ENCODE results near the gene TRIM46. TPM values are rescaled to one million over a fixed set of nuclear protein-coding genes. Genes with fewer than 3 reads are reported as not detected.

Gene TRIM46
- total RNA-seq, 1 donor from 2014 or later: 10.7 TPM

DNA sequence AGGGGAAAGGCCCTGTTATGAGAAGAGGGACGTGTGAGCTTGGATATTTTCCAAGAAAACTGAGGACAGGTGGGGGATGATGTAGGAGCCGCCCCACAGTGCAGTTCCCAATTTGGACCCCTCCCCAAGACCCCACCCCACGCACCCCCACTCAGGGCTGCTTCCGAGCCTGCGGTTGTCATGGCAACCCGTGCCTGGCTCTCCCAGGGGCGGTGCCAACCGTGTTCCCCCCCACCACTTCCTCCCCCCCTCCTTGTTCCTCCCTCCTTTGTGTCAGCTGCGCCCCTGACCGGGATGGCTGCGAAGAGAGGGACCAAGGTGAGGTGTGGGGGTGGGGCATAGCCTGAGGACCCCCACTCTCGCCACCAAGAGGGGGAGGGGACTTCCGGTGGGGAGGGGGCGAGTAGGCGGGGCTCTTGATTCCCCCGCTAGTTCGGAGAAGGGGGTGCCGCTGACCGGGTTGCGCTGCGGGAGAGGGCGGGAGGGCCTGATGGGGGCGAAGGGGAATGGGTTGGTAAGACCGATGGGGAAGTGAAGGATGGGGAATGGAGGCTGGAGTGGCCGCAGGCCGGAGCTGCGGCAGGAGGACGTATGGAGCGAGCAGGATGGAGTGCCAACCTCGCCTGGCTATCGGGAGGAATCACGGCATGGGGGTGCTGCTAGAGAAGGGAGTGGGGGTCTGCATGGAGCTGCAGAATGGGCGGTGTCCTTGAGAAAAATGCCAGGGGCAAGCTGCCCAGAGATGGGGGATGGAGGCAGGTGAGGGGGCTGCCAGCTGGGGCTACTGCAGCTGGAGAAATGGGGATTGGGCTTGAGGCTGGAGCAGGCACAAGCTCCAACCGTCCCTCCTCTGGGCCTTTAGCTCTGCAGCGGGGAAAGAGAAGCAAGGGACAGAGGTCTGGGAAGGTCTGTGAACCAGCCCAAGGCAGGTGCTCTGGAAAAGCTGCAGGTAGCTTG, 953 bp downstream of the TRIM46 start:
- TF ChIP-seq, protein P1, sequence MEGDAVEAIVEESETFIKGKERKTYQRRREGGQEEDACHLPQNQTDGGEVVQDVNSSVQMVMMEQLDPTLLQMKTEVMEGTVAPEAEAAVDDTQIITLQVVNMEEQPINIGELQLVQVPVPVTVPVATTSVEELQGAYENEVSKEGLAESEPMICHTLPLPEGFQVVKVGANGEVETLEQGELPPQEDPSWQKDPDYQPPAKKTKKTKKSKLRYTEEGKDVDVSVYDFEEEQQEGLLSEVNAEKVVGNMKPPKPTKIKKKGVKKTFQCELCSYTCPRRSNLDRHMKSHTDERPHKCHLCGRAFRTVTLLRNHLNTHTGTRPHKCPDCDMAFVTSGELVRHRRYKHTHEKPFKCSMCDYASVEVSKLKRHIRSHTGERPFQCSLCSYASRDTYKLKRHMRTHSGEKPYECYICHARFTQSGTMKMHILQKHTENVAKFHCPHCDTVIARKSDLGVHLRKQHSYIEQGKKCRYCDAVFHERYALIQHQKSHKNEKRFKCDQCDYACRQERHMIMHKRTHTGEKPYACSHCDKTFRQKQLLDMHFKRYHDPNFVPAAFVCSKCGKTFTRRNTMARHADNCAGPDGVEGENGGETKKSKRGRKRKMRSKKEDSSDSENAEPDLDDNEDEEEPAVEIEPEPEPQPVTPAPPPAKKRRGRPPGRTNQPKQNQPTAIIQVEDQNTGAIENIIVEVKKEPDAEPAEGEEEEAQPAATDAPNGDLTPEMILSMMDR (IDR thresholded peaks at IDR 0.05): no peak
- DNase-seq (ENCODE audit: low spot score): peak; percentile 71
- Mint-ChIP-seq H3K9me3 (ENCODE audit: low read depth) (no peaks in the 10 kb centered on the region), H3K36me3 (ENCODE audit: low read depth) (peaks cover 20% of the 10 kb centered on the region), H3K4me1 (ENCODE audit: low read depth) (peaks cover 52% of the 10 kb centered on the region), H3K27me3 (ENCODE audit: low read depth) (no peaks in the 10 kb centered on the region), H3K4me3 (ENCODE audit: unreplicated experiment) (peak overlapping the region; percentile 97), H3K27ac (ENCODE audit: unreplicated experiment) (peak overlapping the region; percentile 75)

DNA sequence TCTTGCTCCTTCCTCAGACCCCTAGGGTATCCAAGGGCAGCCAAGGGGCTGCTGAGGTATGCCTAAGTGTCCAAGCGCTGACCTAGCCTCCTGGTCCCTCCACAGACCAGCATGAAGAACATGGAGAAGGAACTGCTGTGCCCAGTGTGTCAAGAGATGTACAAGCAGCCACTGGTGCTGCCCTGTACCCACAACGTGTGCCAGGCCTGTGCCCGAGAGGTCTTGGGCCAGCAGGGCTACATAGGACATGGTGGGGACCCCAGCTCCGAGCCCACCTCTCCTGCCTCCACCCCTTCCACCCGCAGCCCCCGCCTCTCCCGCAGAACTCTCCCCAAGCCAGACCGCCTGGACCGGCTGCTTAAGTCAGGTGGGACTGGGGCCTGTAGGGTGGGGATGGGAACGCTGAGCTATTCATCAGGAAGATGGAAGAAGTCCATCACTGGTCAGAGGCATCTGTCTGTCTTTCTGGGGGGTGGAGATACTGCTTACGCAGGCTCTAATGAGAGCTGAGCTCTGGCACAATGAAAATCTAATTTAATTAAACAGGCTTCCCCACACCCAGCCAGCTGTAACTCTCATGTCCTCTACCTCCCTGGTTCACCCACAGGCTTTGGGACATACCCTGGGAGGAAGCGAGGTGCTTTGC, 1.8 kb downstream of the TRIM46 start:
- Mint-ChIP-seq H3K36me3 (ENCODE audit: low read depth) (peaks cover 18% of the 10 kb centered on the region), H3K27me3 (ENCODE audit: low read depth) (no peaks in the 10 kb centered on the region), H3K4me3 (ENCODE audit: unreplicated experiment) (peak overlapping the region; percentile 97), H3K9me3 (ENCODE audit: low read depth) (no peaks in the 10 kb centered on the region), H3K4me1 (ENCODE audit: low read depth) (peaks cover 50% of the 10 kb centered on the region), H3K27ac (ENCODE audit: unreplicated experiment) (peak overlapping the region; percentile 75)
- DNase-seq (ENCODE audit: low spot score): peak; percentile 80
- TF ChIP-seq, protein P1 (IDR thresholded peaks at IDR 0.05): no peak

DNA sequence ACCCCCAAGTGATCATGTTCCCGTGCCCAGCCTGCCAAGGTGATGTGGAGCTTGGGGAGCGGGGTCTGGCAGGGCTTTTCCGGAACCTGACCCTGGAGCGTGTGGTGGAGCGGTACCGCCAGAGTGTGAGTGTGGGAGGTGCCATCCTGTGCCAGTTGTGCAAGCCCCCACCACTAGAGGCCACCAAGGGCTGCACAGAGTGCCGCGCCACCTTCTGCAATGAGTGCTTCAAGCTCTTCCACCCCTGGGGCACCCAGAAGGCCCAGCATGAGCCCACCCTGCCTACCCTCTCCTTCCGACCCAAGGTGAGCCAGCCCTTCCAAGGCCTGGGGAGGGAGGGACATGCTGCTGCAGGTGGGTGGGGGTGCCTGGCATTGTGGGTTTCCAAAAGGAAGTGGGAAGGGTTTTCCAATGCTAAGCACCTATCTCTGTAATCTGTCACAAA, 2.3 kb downstream of the TRIM46 start:
- H3K27me3 Mint-ChIP-seq (ENCODE audit: low read depth): no peaks in the 10 kb centered on the region
- TF ChIP-seq, protein P1 (IDR thresholded peaks at IDR 0.05): no peak
- H3K4me3 Mint-ChIP-seq (ENCODE audit: unreplicated experiment): no peak overlapping the region
- H3K36me3 Mint-ChIP-seq (ENCODE audit: low read depth): peaks cover 17% of the 10 kb centered on the region
- peak overlapping the region; percentile 75 for H3K27ac Mint-ChIP-seq (ENCODE audit: unreplicated experiment)
- peak; percentile 77 for DNase-seq (ENCODE audit: low spot score)
- peaks cover 49% of the 10 kb centered on the region for H3K4me1 Mint-ChIP-seq (ENCODE audit: low read depth)
- H3K9me3 Mint-ChIP-seq (ENCODE audit: low read depth): no peaks in the 10 kb centered on the region

DNA sequence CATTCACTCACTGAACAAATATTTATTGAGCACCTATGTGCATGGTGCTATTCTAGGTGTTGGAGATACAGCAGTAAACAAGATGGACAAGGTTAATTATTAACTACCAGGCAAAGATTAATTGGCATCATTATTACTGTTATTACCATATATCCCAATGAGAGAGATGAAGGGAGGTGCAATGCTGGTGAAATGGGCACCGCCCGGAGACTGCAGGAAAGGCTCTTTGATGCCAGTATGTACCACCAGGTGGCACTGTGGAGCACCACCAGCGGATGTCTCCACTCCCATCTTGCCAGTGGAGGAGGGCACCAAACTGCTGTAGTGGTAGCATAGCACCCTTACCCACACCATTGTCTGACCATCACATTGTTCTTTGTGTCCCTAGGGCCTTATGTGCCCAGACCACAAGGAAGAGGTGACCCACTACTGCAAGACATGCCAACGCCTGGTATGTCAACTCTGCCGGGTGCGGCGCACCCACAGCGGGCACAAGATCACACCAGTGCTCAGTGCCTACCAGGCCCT, 3.0 kb downstream of the TRIM46 start:
- H3K4me1 Mint-ChIP-seq (ENCODE audit: low read depth): peaks cover 44% of the 10 kb centered on the region
- no peaks in the 10 kb centered on the region for H3K27me3 Mint-ChIP-seq (ENCODE audit: low read depth)
- DNase-seq (ENCODE audit: low spot score): peak; percentile 80
- TF ChIP-seq, protein P1 (IDR thresholded peaks at IDR 0.05): peak; percentile 89
- peaks cover 18% of the 10 kb centered on the region for H3K36me3 Mint-ChIP-seq (ENCODE audit: low read depth)
- no peak overlapping the region for H3K4me3 Mint-ChIP-seq (ENCODE audit: unreplicated experiment)
- H3K27ac Mint-ChIP-seq (ENCODE audit: unreplicated experiment): no peak overlapping the region
- H3K9me3 Mint-ChIP-seq (ENCODE audit: low read depth): no peaks in the 10 kb centered on the region
